MM.1S (cell line): ENCODE measurements around the gene LYSMD4.

Source experiments
- DNase-seq: peaks from one replicate; pipeline ENCODE4 v3.0.0-alpha.2; 2015
- H2AFZ ChIP-seq: fragments of 300-600 bp; sonication (generic); 2 replicates; pipeline ENCODE4 v1.6.0; 2016; ENCODE audit warnings: antibody characterized with exemption, low read length
- H3F3A ChIP-seq: fragments of 300-600 bp; sonication (generic); 2 replicates; pipeline ENCODE4 v1.6.1; 2016; ENCODE audit warnings: mild to moderate bottlenecking, antibody characterized with exemption, low read length, moderate library complexity, mixed read lengths; ENCODE audit not compliant: insufficient read depth
- H3K27ac ChIP-seq: fragments of 300-600 bp; sonication (generic); 2 replicates; pipeline ENCODE4 v1.5.1; 2016; ENCODE audit warnings: mild to moderate bottlenecking, low read length
- H3K27me3 ChIP-seq: fragments of 300-600 bp; sonication (generic); replicated peaks from 2 replicates; pipeline ENCODE4 v1.6.0; 2016; ENCODE audit warnings: low read length; ENCODE audit not compliant: insufficient read depth
- H3K36me3 ChIP-seq: fragments of 300-600 bp; sonication (generic); replicated peaks from 2 replicates; pipeline ENCODE4 v1.6.1; 2016; ENCODE audit warnings: mild to moderate bottlenecking, low read length, mixed read lengths; ENCODE audit not compliant: insufficient read depth
- H3K4me1 ChIP-seq: fragments of 300-600 bp; sonication (generic); 2 replicates; pipeline ENCODE4 v1.6.1; 2016; ENCODE audit warnings: low read length, mixed read lengths
- H3K4me2 ChIP-seq: fragments of 300-600 bp; sonication (generic); 2 replicates; pipeline ENCODE4 v1.6.0; 2016; ENCODE audit warnings: low read depth, low read length
- H3K4me3 ChIP-seq: fragments of 300-600 bp; sonication (generic); 2 replicates; pipeline ENCODE4 v1.5.1; 2016; ENCODE audit warnings: low read length, mixed read lengths
- H3K79me2 ChIP-seq: fragments of 300-600 bp; sonication (generic); 2 replicates; pipeline ENCODE4 v1.6.1; 2016; ENCODE audit warnings: mixed run types, low read length, mixed read lengths
- H3K9ac ChIP-seq: fragments of 300-600 bp; sonication (generic); 2 replicates; pipeline ENCODE4 v1.6.1; 2016; ENCODE audit warnings: low read length, mixed read lengths
- H3K9me2 ChIP-seq: fragments of 300-600 bp; sonication (generic); replicated peaks from 2 replicates; pipeline ENCODE4 v1.6.1; 2016; ENCODE audit warnings: mild to moderate bottlenecking, low read length, mixed read lengths; ENCODE audit not compliant: insufficient read depth
- H3K9me3 ChIP-seq: fragments of 300-600 bp; sonication (generic); replicated peaks from 2 replicates; pipeline ENCODE4 v1.6.1; 2016; ENCODE audit warnings: mild to moderate bottlenecking, low read length, mixed read lengths; ENCODE audit not compliant: insufficient read depth
- H4K20me1 ChIP-seq: fragments of 300-600 bp; sonication (generic); 2 replicates; pipeline ENCODE4 v1.6.1; 2016; ENCODE audit warnings: mild to moderate bottlenecking, low read length, moderate library complexity, mixed read lengths; ENCODE audit not compliant: insufficient read depth
- EZH2 ChIP-seq: fragments of 300-600 bp; sonication (generic); optimal IDR thresholded peaks from 2 replicates; pipeline ENCODE3; 2017; ENCODE audit warnings: low read depth, mild to moderate bottlenecking, antibody characterized with exemption, low read length, mixed read lengths
- EZH2phosphoT487 ChIP-seq: fragments of 300-600 bp; sonication (generic); IDR thresholded peaks from 2 replicates; pipeline ENCODE4 v1.6.1; 2018; ENCODE audit warnings: antibody characterized with exemption, low read length
- TF ChIP-seq, protein P1 (sequence below): fragments of 300-600 bp; sonication (generic); IDR thresholded peaks from 2 replicates; pipeline ENCODE4 v1.5.1; 2016; ENCODE audit warnings: antibody characterized with exemption, low read length, mixed read lengths

LYSMD4 gene

DNA sequence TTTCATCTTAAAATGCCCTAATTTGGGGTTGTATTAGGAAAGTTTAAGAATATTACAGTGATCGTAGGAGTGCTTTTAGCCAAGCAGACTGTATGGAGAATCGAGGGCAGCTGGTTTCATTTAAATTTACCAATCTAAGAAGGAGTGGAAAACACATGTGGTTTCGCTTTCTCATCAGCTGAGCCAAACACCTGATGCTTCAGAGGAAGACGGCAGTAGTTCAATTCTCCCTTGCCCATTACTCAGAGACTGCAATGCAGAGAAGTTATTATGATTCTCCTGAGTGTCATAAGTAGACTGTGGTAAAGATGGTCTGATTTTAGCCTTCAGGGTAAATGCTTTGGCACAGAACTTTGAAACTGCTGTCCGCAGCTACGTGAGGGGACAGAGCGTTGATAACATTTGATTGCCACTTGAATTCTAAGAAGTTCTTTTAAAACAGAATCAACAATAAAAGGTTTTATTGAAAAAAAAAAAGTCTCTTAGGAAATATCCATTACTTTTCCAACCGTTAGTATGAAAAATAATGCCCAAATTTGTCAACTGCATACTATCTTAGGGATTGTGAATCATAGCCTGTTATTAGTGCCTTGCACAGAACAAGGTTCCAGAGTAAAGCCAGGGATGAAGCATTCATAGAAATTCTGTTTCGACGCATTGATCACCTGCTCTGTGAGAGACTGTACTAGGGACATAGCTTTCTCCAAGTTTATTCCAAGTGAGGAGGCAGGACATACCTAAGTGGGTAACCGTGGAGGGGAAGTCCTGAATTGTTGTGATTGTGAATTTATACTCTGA lies 25.6 kb downstream of the LYSMD4 start:
- H3K79me2 ChIP-seq = no peaks in the 10 kb centered on the region
- peak overlapping the region; percentile 38; the same call in 1 of the 2 replicates for H3K4me2 ChIP-seq
- TF ChIP-seq EZH2phosphoT487 (no peak), EZH2 (no peak)
- peak overlapping the region; percentile 25 for H3K4me3 ChIP-seq
- no peaks in the 10 kb centered on the region for H3K36me3 ChIP-seq
- H3K27me3 ChIP-seq = no peaks in the 10 kb centered on the region
- peaks cover 8% of the 10 kb centered on the region for H3F3A ChIP-seq
- no peaks in the 10 kb centered on the region for H4K20me1 ChIP-seq
- H2AFZ ChIP-seq = no peak overlapping the region
- H3K27ac ChIP-seq = peak overlapping the region; percentile 27; the same call in 1 of the 2 replicates
- H3K9me2 ChIP-seq = no peaks in the 10 kb centered on the region
- DNase-seq = peak; percentile 77
- H3K4me1 ChIP-seq = peaks cover 23% of the 10 kb centered on the region
- H3K9me3 ChIP-seq = no peaks in the 10 kb centered on the region
- H3K9ac ChIP-seq = peak overlapping the region; percentile 2; the same call in 1 of the 2 replicates

DNA sequence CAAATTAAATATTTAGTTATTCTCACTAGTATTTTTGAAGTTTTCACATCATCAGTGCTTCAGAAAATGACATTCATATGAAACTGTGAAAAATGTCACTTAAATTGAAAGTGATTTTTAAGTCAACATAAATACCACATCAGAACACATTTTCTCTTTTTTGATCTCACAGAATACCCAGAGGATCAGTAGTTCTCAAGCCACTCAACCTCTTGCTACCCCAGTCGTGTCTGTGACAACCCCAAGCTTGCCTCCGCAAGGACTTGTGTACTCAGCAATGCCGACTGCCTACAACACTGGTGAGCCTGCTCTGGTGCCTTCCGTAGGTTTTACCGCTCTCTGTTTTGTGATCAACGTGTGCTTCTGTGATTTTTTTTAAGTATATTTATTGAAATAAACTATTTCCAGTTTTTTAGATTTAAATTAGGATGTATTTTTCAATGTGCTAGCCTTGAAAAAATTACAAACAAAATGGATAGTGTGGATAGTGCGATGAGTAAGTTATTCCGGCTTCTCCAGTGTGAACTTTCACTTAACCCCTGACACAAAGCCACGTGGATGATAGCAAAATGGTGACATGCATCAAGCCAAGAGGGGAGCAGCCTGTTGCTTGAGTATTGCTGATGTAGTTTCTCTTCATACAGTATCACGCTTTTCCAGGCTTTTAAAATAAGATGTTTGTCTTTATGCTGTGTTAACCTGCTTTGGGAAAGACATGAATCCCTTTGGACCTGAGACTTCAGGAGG lies 26.5 kb downstream of the LYSMD4 start:
- H3K9ac ChIP-seq = peak overlapping the region; percentile 2; the same call in 1 of the 2 replicates
- H3K4me3 ChIP-seq = peak overlapping the region; percentile 25
- H3K79me2 ChIP-seq = no peaks in the 10 kb centered on the region
- no peaks in the 10 kb centered on the region for H3K9me2 ChIP-seq
- no peak for DNase-seq
- no peaks in the 10 kb centered on the region for H4K20me1 ChIP-seq
- peak overlapping the region; percentile 38 for H3K4me2 ChIP-seq
- no peaks in the 10 kb centered on the region for H3K36me3 ChIP-seq
- peak overlapping the region; percentile 27; the same call in 1 of the 2 replicates for H3K27ac ChIP-seq
- no peaks in the 10 kb centered on the region for H3K9me3 ChIP-seq
- H2AFZ ChIP-seq = no peak overlapping the region
- H3K27me3 ChIP-seq = no peaks in the 10 kb centered on the region
- peaks cover 23% of the 10 kb centered on the region for H3K4me1 ChIP-seq
- no peak for TF ChIP-seq EZH2phosphoT487
- no peak for TF ChIP-seq EZH2
- TF ChIP-seq, protein P1, sequence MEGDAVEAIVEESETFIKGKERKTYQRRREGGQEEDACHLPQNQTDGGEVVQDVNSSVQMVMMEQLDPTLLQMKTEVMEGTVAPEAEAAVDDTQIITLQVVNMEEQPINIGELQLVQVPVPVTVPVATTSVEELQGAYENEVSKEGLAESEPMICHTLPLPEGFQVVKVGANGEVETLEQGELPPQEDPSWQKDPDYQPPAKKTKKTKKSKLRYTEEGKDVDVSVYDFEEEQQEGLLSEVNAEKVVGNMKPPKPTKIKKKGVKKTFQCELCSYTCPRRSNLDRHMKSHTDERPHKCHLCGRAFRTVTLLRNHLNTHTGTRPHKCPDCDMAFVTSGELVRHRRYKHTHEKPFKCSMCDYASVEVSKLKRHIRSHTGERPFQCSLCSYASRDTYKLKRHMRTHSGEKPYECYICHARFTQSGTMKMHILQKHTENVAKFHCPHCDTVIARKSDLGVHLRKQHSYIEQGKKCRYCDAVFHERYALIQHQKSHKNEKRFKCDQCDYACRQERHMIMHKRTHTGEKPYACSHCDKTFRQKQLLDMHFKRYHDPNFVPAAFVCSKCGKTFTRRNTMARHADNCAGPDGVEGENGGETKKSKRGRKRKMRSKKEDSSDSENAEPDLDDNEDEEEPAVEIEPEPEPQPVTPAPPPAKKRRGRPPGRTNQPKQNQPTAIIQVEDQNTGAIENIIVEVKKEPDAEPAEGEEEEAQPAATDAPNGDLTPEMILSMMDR = no peak
- H3F3A ChIP-seq = peaks cover 8% of the 10 kb centered on the region

DNA sequence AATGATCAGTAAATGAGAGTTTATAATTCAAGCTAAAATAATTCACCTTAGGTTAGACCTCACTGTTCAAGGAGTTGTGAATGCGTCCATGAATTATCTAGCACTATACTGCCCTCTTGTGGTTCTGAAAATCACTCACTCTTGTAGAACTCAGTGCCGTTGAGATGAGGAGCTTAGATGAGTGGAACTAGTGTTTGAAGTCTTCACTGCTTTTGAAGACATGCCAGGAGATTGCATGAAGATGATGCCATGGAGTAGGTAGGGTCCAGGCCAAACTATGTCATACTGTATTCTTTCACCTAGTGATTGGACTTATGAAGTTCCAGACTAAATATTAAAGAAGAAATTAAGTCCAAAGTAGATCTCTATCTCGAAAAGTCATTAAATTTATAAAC lies 28.8 kb downstream of the LYSMD4 start:
- Histone ChIP-seq H3K27me3 (no peaks in the 10 kb centered on the region), H3K36me3 (no peaks in the 10 kb centered on the region), H3K4me2 (peak overlapping the region; percentile 69; the same call in 1 of the 2 replicates), H3F3A (peaks cover 8% of the 10 kb centered on the region), H2AFZ (no peak overlapping the region), H3K9ac (peak overlapping the region; percentile 41; the same call in 1 of the 2 replicates), H3K4me1 (peaks cover 23% of the 10 kb centered on the region), H3K27ac (peak overlapping the region; percentile 53; the same call in 1 of the 2 replicates), H4K20me1 (no peaks in the 10 kb centered on the region), H3K9me3 (no peaks in the 10 kb centered on the region), H3K79me2 (no peaks in the 10 kb centered on the region), H3K4me3 (peak overlapping the region; percentile 36), H3K9me2 (no peaks in the 10 kb centered on the region)
- DNase-seq = peak; percentile 87
- no peak for TF ChIP-seq EZH2phosphoT487
- TF ChIP-seq, protein P1 = peak; percentile 78
